Measurements from ENCODE around the gene MCUB. TPM values are rescaled to one million over a fixed set of nuclear protein-coding genes. Genes with fewer than 3 reads are reported as not detected.

MCUB gene
- total RNA-seq, 1 experiment from 2014 or later, result 14.8 TPM

DNA sequence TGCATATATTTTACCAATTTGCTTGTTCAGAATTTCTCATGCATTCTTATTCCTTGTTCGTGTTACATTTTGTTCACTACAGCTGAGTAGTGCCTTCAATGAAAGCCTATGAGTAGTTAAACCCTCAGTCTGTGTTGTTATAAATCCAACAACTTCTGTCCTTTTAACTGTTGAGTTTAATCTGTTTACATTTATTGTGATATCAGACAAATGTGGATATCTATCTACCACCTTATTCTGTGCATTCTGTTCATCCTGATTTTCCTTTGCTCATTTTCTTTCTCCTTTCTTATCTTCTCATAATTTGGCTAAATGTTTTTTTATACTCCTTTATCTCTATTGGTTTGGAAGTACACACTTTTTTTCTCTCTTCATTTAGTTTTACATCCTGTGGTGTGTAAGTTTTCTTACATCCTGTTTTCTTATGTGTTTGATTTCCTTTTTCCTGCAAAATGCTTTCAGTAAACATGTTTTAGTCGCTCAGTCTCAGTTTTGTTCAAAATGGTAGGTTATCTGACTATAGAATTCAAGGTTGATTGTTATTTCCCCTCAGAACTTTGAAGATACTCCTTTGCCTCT is 89.0 kb downstream of the MCUB start:
- H3K4ac ChIP-seq (ENCODE audit: low read depth, low read length), result no peak overlapping the region
- DNase-seq, result no peak
- H4K8ac ChIP-seq (replicated peaks; ENCODE audit: insufficient read length, low read depth, low read length), result no peak overlapping the region
- H2BK5ac ChIP-seq (ENCODE audit: insufficient read length, low read length), result no peak overlapping the region
- no peak overlapping the region for H2AK5ac ChIP-seq (ENCODE audit: insufficient read length, low read length)
- no peaks in the 10 kb centered on the region for H3K9me3 ChIP-seq (ENCODE audit: control insufficient read depth, low read depth, low read length)
- H3K56ac ChIP-seq (ENCODE audit: insufficient read length, low read depth, low read length), result no peak overlapping the region
- H2BK20ac ChIP-seq (ENCODE audit: low read depth, low read length, poor library complexity, severe bottlenecking), result no peak overlapping the region
- no peaks in the 10 kb centered on the region for H3K4me1 ChIP-seq (ENCODE audit: insufficient read depth, low read length)
- H2AFZ ChIP-seq (ENCODE audit: low read length), result no peak overlapping the region
- TF ChIP-seq, protein P1, sequence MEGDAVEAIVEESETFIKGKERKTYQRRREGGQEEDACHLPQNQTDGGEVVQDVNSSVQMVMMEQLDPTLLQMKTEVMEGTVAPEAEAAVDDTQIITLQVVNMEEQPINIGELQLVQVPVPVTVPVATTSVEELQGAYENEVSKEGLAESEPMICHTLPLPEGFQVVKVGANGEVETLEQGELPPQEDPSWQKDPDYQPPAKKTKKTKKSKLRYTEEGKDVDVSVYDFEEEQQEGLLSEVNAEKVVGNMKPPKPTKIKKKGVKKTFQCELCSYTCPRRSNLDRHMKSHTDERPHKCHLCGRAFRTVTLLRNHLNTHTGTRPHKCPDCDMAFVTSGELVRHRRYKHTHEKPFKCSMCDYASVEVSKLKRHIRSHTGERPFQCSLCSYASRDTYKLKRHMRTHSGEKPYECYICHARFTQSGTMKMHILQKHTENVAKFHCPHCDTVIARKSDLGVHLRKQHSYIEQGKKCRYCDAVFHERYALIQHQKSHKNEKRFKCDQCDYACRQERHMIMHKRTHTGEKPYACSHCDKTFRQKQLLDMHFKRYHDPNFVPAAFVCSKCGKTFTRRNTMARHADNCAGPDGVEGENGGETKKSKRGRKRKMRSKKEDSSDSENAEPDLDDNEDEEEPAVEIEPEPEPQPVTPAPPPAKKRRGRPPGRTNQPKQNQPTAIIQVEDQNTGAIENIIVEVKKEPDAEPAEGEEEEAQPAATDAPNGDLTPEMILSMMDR (conservative IDR thresholded peaks at IDR 0.05), result no peak
- no peak overlapping the region for H3K18ac ChIP-seq (ENCODE audit: insufficient read length, low read depth, low read length)
- H4K5ac ChIP-seq (ENCODE audit: insufficient read length, low read depth, low read length), result no peak overlapping the region
- Mint-ChIP-seq H3K9me3 (peaks cover 3 to 5% of the 10 kb centered on the region in 2 experiments; a peak in 3 of 5 replicates), H3K4me3 (no peak overlapping the region), H3K27me3 (ENCODE audit: low read depth) (no peaks in the 10 kb centered on the region), H3K36me3 (ENCODE audit: insufficient read depth in 1 of 3, low read depth in 3 of 3) (peaks cover 0 to 5% (median 0%) of the 10 kb centered on the region in 3 experiments; a peak in 3 of 7 replicates), H3K4me1 (no peaks in the 10 kb centered on the region), H3K27ac (no peak overlapping the region)
- no peak overlapping the region for H3K27ac ChIP-seq (ENCODE audit: insufficient read length, low read depth, low read length)
- H3K23ac ChIP-seq (ENCODE audit: insufficient read length, low read depth, low read length), result no peak overlapping the region
- H3K79me1 ChIP-seq (ENCODE audit: insufficient read depth, low read depth, low read length, poor library complexity, severe bottlenecking), result no peaks in the 10 kb centered on the region
- H3T11ph ChIP-seq (ENCODE audit: low read length), result no peak overlapping the region
- no peak overlapping the region for H4K91ac ChIP-seq (ENCODE audit: insufficient read length, low read depth, low read length)
- H4K20me1 ChIP-seq (ENCODE audit: control insufficient read depth, insufficient read depth, insufficient read length), result no peaks in the 10 kb centered on the region
- H3K79me2 ChIP-seq (ENCODE audit: insufficient read depth, low read length), result no peaks in the 10 kb centered on the region
- no peak overlapping the region for H3K9ac ChIP-seq (ENCODE audit: extremely low read depth, insufficient read length, low read length)
- no peak overlapping the region for H2BK120ac ChIP-seq (ENCODE audit: low read depth, low read length, poor library complexity, severe bottlenecking)
- H2BK12ac ChIP-seq (ENCODE audit: insufficient read length, low read depth, low read length), result no peak overlapping the region
- no peak overlapping the region for H3K14ac ChIP-seq (ENCODE audit: insufficient read depth, low read length)
- no CpG with 5 or more reads among the region's 2 CpGs for WGBS (ENCODE audit: extremely low coverage, insufficient read length, low lambda C conversion rate)
- no peak overlapping the region for H3K4me2 ChIP-seq (ENCODE audit: insufficient read depth, insufficient read length, low read length)
- no peaks in the 10 kb centered on the region for H3K23me2 ChIP-seq (ENCODE audit: insufficient read length, low read depth, low read length, poor library complexity, severe bottlenecking)
- H3K27me3 ChIP-seq (ENCODE audit: insufficient read depth, low read length), result no peaks in the 10 kb centered on the region
- H2BK15ac ChIP-seq (ENCODE audit: low read depth, low read length), result no peak overlapping the region

Data from H9 (cell line).